K562 (cell line): ENCODE data around the gene PLPPR2. TPM values are rescaled to one million over a fixed set of nuclear protein-coding genes. Genes with fewer than 3 reads are reported as not detected.
A peak's percentile ranks its signal among the peaks of the same experiment; 100 is the strongest.

ENCODE experiments used
- CBX3 ChIP-seq, 2 experiments: IDR thresholded peaks; 1 replicate in 1 of 2; 2 replicates in 1 of 2; pipeline ENCODE4 v1.6.1; 2012; ENCODE audit warnings: inconsistent platforms in 2 of 2, low read length in 2 of 2, borderline replicate concordance in 1 of 2, control low read depth in 1 of 2
- EHMT2 ChIP-seq: fragments of 450-650 bp; IDR thresholded peaks from 2 replicates; pipeline ENCODE4 v1.6.1; 2018; ENCODE audit warnings: antibody characterized with exemption
- MTA2 ChIP-seq: fragments of 450-650 bp; IDR thresholded peaks from 2 replicates; pipeline ENCODE4 v1.6.1; 2016; ENCODE audit warnings: low read depth
- SPI1 ChIP-seq: IDR thresholded peaks from 2 replicates; pipeline ENCODE4 v1.6.1; 2011; ENCODE audit warnings: low read depth, low read length, control low read depth, borderline replicate concordance
- SRSF9 ChIP-seq: fragments of 200-400 bp; formaldehyde crosslinking; IDR thresholded peaks from 2 replicates; pipeline ENCODE4 v1.6.1; 2017; ENCODE audit warnings: low read depth, low read length, borderline replicate concordance
- TCF7L2 ChIP-seq: fragments of 150-350 bp; IDR thresholded peaks from 2 replicates; pipeline ENCODE4 v1.6.1; 2016; ENCODE audit warnings: low read depth, mild to moderate bottlenecking, low read length, moderate library complexity
- ZNF24 ChIP-seq: fragments of 450-650 bp; IDR thresholded peaks from 2 replicates; pipeline ENCODE4 v1.6.1; 2016
- ZNF324 ChIP-seq: fragments of 250-450 bp; sonication (Bioruptor Pico); IDR thresholded peaks from 2 replicates; pipeline ENCODE4 v1.4.0; 2020; ENCODE audit warnings: mild to moderate bottlenecking
- polyA plus RNA-seq, 8 experiments: library from polyadenylated mRNA; depleted of rRNA in 4 of 8; stranded (reverse) in 5 of 8; unstranded in 3 of 8; fragments of >200 nt; fragmentation: Nextera tagmentation in 2 of 8; fragmentation: Illumina TruSeq in 1 of 8; extraction: Ambion mirVana in 2 of 8; extraction: Trizol in 1 of 8; gene quantifications; 2 replicates each; pipeline versions ENCODE4 v1.2.1 to v1.2.3, GENCODE V29; 2011 to 2014; ENCODE audit warnings: inconsistent platforms in 1 of 8, missing spikeins in 1 of 8
- total RNA-seq, 7 experiments: library from RNA; depleted of rRNA in 6 of 7; stranded (reverse); fragments of >200 nt in 6 of 7; fragmentation: Illumina TruSeq in 2 of 7; extraction: Trizol in 2 of 7; gene quantifications; 2 replicates each; pipeline versions ENCODE4 v1.2.1 to v1.2.3, GENCODE V29; 2011 to 2021; ENCODE audit warnings: low replicate concordance in 1 of 7
- TF ChIP-seq, protein P1 (sequence below), 2 experiments: fragments of 450-650 bp; formaldehyde crosslinking in 1 of 2; IDR thresholded peaks; 2 replicates each; pipeline versions ENCODE4 v1.4.0 to v1.6.1; 2014 to 2020; ENCODE audit warnings: mild to moderate bottlenecking in 2 of 2, borderline replicate concordance in 1 of 2, low read depth in 1 of 2
- TF ChIP-seq, protein P2 (sequence below), 2 experiments: fragments of 450-650 bp; IDR thresholded peaks; 2 replicates each; pipeline ENCODE4 v1.6.1; 2018; ENCODE audit warnings: mild to moderate bottlenecking in 2 of 2, low read depth in 1 of 2; ENCODE audit not compliant: partially characterized antibody in 2 of 2
- TF ChIP-seq, protein P3 (sequence below), 2 experiments: IDR thresholded peaks in 1 of 2; conservative IDR thresholded peaks in 1 of 2; 2 replicates each; pipeline ENCODE4 v1.6.1; 2016; ENCODE audit warnings: low read depth in 2 of 2, mild to moderate bottlenecking in 1 of 2, missing compliant biosample characterization in 1 of 2, missing genetic modification characterization in 1 of 2, moderate library complexity in 1 of 2

Gene PLPPR2
- total and polyA plus RNA-seq, 9 of the 15 experiments (the other 6 are each of a cell fraction or from before 2014, with no cell fraction given), result 0.49 to 15.9 (median 3.4) TPM

DNA sequence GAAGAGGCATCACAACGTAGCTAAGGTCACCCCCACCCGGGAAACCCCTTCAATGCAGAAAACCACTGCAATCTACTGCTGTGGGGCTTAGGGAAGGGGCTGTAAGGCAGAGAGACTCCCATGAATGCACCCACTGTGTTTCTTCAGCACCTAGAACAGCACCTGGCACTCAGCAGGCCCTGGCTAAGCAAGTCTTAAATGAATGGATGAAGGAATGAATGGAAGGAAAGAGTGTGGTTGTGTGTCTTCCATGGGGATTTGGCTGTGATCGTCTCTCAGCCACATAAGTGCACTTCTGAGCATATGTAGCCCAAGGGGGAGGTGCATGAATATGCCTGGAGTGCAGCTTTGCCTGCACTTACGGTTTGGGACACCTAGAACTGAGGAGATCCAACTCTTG, 6.1 kb upstream of the PLPPR2 start (continued):
- TF ChIP-seq, protein P1, sequence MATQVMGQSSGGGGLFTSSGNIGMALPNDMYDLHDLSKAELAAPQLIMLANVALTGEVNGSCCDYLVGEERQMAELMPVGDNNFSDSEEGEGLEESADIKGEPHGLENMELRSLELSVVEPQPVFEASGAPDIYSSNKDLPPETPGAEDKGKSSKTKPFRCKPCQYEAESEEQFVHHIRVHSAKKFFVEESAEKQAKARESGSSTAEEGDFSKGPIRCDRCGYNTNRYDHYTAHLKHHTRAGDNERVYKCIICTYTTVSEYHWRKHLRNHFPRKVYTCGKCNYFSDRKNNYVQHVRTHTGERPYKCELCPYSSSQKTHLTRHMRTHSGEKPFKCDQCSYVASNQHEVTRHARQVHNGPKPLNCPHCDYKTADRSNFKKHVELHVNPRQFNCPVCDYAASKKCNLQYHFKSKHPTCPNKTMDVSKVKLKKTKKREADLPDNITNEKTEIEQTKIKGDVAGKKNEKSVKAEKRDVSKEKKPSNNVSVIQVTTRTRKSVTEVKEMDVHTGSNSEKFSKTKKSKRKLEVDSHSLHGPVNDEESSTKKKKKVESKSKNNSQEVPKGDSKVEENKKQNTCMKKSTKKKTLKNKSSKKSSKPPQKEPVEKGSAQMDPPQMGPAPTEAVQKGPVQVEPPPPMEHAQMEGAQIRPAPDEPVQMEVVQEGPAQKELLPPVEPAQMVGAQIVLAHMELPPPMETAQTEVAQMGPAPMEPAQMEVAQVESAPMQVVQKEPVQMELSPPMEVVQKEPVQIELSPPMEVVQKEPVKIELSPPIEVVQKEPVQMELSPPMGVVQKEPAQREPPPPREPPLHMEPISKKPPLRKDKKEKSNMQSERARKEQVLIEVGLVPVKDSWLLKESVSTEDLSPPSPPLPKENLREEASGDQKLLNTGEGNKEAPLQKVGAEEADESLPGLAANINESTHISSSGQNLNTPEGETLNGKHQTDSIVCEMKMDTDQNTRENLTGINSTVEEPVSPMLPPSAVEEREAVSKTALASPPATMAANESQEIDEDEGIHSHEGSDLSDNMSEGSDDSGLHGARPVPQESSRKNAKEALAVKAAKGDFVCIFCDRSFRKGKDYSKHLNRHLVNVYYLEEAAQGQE (IDR thresholded peaks at IDR 0.05; ENCODE audit: borderline replicate concordance), result peak; percentile 60; the same call in 1 of the 2 replicates
- TF ChIP-seq, protein P1 (CRISPR knock-in tag; IDR thresholded peaks at IDR 0.05; ENCODE audit: low read depth), result no peak
- TF ChIP-seq, protein P2, sequence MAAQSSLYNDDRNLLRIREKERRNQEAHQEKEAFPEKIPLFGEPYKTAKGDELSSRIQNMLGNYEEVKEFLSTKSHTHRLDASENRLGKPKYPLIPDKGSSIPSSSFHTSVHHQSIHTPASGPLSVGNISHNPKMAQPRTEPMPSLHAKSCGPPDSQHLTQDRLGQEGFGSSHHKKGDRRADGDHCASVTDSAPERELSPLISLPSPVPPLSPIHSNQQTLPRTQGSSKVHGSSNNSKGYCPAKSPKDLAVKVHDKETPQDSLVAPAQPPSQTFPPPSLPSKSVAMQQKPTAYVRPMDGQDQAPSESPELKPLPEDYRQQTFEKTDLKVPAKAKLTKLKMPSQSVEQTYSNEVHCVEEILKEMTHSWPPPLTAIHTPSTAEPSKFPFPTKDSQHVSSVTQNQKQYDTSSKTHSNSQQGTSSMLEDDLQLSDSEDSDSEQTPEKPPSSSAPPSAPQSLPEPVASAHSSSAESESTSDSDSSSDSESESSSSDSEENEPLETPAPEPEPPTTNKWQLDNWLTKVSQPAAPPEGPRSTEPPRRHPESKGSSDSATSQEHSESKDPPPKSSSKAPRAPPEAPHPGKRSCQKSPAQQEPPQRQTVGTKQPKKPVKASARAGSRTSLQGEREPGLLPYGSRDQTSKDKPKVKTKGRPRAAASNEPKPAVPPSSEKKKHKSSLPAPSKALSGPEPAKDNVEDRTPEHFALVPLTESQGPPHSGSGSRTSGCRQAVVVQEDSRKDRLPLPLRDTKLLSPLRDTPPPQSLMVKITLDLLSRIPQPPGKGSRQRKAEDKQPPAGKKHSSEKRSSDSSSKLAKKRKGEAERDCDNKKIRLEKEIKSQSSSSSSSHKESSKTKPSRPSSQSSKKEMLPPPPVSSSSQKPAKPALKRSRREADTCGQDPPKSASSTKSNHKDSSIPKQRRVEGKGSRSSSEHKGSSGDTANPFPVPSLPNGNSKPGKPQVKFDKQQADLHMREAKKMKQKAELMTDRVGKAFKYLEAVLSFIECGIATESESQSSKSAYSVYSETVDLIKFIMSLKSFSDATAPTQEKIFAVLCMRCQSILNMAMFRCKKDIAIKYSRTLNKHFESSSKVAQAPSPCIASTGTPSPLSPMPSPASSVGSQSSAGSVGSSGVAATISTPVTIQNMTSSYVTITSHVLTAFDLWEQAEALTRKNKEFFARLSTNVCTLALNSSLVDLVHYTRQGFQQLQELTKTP (IDR thresholded peaks at IDR 0.05; ENCODE audit: low read depth in 1 of 2, partially characterized antibody in 2 of 2), result no peak
- TF ChIP-seq ZNF324 (CRISPR knock-in tag), result no peak
- TF ChIP-seq, protein P3, sequence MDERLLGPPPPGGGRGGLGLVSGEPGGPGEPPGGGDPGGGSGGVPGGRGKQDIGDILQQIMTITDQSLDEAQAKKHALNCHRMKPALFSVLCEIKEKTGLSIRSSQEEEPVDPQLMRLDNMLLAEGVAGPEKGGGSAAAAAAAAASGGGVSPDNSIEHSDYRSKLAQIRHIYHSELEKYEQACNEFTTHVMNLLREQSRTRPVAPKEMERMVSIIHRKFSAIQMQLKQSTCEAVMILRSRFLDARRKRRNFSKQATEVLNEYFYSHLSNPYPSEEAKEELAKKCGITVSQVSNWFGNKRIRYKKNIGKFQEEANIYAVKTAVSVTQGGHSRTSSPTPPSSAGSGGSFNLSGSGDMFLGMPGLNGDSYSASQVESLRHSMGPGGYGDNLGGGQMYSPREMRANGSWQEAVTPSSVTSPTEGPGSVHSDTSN (CRISPR knock-in tag; IDR thresholded peaks at IDR 0.05; ENCODE audit: low read depth), result no peak
- TF ChIP-seq, protein P3 (tag; conservative IDR thresholded peaks at IDR 0.05; ENCODE audit: low read depth), result no peak
- no peak for TF ChIP-seq MTA2
- TF ChIP-seq SPI1, result no peak
- peak; percentile 36; the same call in 1 of the 2 replicates for TF ChIP-seq ZNF24
- TF ChIP-seq CBX3 (IDR thresholded peaks at IDR 0.05; ENCODE audit: borderline replicate concordance in 1 of 2, low read length in 2 of 2), result peak in 1 of 2 experiments; percentile 73; a peak in 1 of 3 replicates
- no peak for TF ChIP-seq TCF7L2
- no peak for TF ChIP-seq SRSF9
- peak; percentile 72 for TF ChIP-seq EHMT2
